HepG2 (cell line): ENCODE results near the gene ANTXR1. TPM values are rescaled to one million over a fixed set of nuclear protein-coding genes. Genes with fewer than 3 reads are reported as not detected.
A peak's percentile ranks its signal among the peaks of the same experiment; 100 is the strongest.

Source experiments
- ERF ChIP-seq: IDR thresholded peaks from 2 replicates; pipeline ENCODE4 v1.6.1; 2018; ENCODE audit warnings: missing biosample characterization, missing genetic modification reagents
- FOXO1 ChIP-seq: sonication (generic); formaldehyde crosslinking; IDR thresholded peaks from 2 replicates; pipeline ENCODE4 v1.4.0; 2020; ENCODE audit warnings: missing genetic modification reagents
- NCOR1 ChIP-seq: fragments of 200-600 bp; sonication (generic); IDR thresholded peaks from 2 replicates; pipeline ENCODE4 v1.7.0; 2017; ENCODE audit warnings: antibody characterized with exemption, low read length, borderline replicate concordance
- POLR2AphosphoS2 ChIP-seq: IDR thresholded peaks from 2 replicates; pipeline ENCODE4 v1.6.1; 2011; ENCODE audit warnings: low read depth, low read length, improper control_type of control experiment
- ZBED4 ChIP-seq: sonication (generic); formaldehyde crosslinking; IDR thresholded peaks from 2 replicates; pipeline ENCODE4 v1.4.0; 2020; ENCODE audit warnings: missing genetic modification reagents, borderline replicate concordance
- ZNF576 ChIP-seq: sonication (generic); formaldehyde crosslinking; IDR thresholded peaks from 2 replicates; pipeline ENCODE4 v1.4.0; 2020; ENCODE audit warnings: mild to moderate bottlenecking, missing genetic modification reagents
- ZNF788 ChIP-seq: sonication (generic); formaldehyde crosslinking; IDR thresholded peaks from 2 replicates; pipeline ENCODE4 v1.5.0; 2020; ENCODE audit warnings: mild to moderate bottlenecking, missing genetic modification reagents, borderline replicate concordance
- ZNF879 ChIP-seq: sonication (generic); formaldehyde crosslinking; IDR thresholded peaks from 2 replicates; pipeline ENCODE4 v1.8.1; 2023; ENCODE audit warnings: missing genetic modification reagents
- polyA plus RNA-seq, 8 experiments: library from polyadenylated mRNA; depleted of rRNA in 3 of 8; stranded (reverse) in 7 of 8; unstranded in 1 of 8; fragments of >200 nt; fragmentation: Illumina TruSeq in 4 of 8; extraction: Trizol in 4 of 8; gene quantifications; 2 replicates each; pipeline versions ENCODE4 v1.2.1 to v1.2.3, GENCODE V29; 2011 to 2016; ENCODE audit warnings: low read depth in 4 of 8, missing spikeins in 1 of 8, mixed read lengths in 1 of 8; ENCODE audit not compliant: insufficient read depth in 1 of 8
- total RNA-seq, 5 experiments: library from RNA; depleted of rRNA; stranded (reverse); fragments of >200 nt; fragmentation: Illumina TruSeq; extraction: Trizol; gene quantifications; 2 replicates each; pipeline ENCODE4 v1.2.3, GENCODE V29; 2016; ENCODE audit warnings: low read depth in 1 of 5
- TF ChIP-seq, protein P1 (sequence below): sonication (generic); formaldehyde crosslinking; IDR thresholded peaks from 2 replicates; pipeline ENCODE4 v1.4.0; 2020; ENCODE audit warnings: mild to moderate bottlenecking, missing genetic modification reagents
- TF ChIP-seq, protein P2 (sequence below): sonication (generic); formaldehyde crosslinking; IDR thresholded peaks from 2 replicates; pipeline ENCODE4 v1.5.1; 2020; ENCODE audit warnings: missing genetic modification reagents, mild to moderate bottlenecking, borderline replicate concordance
- TF ChIP-seq, protein P3 (sequence below): sonication (generic); formaldehyde crosslinking; IDR thresholded peaks from 2 replicates; pipeline ENCODE4 v1.5.0; 2020; ENCODE audit warnings: mild to moderate bottlenecking, missing genetic modification reagents, moderate library complexity
- TF ChIP-seq, protein P4 (sequence below): sonication (generic); formaldehyde crosslinking; IDR thresholded peaks from 2 replicates; pipeline ENCODE4 v1.4.0; 2020; ENCODE audit warnings: missing genetic modification reagents

Gene ANTXR1
- total and polyA plus RNA-seq, 2 of the 13 experiments (the other 11 are each of a cell fraction or from before 2014, with no cell fraction given) = 4.5 to 12.7 TPM

- TF ChIP-seq ZBED4 (CRISPR knock-in tag) (peak; percentile 24; the same call in 1 of the 2 replicates), ZNF576 (CRISPR knock-in tag) (no peak), FOXO1 (CRISPR knock-in tag) (peak; percentile 28; the same call in 1 of the 2 replicates), ZNF788 (CRISPR knock-in tag) (peak; percentile 23; the same call in 1 of the 2 replicates), ZNF879 (CRISPR knock-in tag) (no peak), ERF (peak; percentile 27; the same call in 1 of the 2 replicates), POLR2AphosphoS2 (no peak), NCOR1 (no peak)
- TF ChIP-seq, protein P1, sequence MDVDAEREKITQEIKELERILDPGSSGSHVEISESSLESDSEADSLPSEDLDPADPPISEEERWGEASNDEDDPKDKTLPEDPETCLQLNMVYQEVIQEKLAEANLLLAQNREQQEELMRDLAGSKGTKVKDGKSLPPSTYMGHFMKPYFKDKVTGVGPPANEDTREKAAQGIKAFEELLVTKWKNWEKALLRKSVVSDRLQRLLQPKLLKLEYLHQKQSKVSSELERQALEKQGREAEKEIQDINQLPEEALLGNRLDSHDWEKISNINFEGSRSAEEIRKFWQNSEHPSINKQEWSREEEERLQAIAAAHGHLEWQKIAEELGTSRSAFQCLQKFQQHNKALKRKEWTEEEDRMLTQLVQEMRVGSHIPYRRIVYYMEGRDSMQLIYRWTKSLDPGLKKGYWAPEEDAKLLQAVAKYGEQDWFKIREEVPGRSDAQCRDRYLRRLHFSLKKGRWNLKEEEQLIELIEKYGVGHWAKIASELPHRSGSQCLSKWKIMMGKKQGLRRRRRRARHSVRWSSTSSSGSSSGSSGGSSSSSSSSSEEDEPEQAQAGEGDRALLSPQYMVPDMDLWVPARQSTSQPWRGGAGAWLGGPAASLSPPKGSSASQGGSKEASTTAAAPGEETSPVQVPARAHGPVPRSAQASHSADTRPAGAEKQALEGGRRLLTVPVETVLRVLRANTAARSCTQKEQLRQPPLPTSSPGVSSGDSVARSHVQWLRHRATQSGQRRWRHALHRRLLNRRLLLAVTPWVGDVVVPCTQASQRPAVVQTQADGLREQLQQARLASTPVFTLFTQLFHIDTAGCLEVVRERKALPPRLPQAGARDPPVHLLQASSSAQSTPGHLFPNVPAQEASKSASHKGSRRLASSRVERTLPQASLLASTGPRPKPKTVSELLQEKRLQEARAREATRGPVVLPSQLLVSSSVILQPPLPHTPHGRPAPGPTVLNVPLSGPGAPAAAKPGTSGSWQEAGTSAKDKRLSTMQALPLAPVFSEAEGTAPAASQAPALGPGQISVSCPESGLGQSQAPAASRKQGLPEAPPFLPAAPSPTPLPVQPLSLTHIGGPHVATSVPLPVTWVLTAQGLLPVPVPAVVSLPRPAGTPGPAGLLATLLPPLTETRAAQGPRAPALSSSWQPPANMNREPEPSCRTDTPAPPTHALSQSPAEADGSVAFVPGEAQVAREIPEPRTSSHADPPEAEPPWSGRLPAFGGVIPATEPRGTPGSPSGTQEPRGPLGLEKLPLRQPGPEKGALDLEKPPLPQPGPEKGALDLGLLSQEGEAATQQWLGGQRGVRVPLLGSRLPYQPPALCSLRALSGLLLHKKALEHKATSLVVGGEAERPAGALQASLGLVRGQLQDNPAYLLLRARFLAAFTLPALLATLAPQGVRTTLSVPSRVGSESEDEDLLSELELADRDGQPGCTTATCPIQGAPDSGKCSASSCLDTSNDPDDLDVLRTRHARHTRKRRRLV (CRISPR knock-in tag) = no peak
- TF ChIP-seq, protein P2, sequence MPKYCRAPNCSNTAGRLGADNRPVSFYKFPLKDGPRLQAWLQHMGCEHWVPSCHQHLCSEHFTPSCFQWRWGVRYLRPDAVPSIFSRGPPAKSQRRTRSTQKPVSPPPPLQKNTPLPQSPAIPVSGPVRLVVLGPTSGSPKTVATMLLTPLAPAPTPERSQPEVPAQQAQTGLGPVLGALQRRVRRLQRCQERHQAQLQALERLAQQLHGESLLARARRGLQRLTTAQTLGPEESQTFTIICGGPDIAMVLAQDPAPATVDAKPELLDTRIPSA (CRISPR knock-in tag) = no peak
- TF ChIP-seq, protein P3, sequence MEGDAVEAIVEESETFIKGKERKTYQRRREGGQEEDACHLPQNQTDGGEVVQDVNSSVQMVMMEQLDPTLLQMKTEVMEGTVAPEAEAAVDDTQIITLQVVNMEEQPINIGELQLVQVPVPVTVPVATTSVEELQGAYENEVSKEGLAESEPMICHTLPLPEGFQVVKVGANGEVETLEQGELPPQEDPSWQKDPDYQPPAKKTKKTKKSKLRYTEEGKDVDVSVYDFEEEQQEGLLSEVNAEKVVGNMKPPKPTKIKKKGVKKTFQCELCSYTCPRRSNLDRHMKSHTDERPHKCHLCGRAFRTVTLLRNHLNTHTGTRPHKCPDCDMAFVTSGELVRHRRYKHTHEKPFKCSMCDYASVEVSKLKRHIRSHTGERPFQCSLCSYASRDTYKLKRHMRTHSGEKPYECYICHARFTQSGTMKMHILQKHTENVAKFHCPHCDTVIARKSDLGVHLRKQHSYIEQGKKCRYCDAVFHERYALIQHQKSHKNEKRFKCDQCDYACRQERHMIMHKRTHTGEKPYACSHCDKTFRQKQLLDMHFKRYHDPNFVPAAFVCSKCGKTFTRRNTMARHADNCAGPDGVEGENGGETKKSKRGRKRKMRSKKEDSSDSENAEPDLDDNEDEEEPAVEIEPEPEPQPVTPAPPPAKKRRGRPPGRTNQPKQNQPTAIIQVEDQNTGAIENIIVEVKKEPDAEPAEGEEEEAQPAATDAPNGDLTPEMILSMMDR (CRISPR knock-in tag) = no peak
- TF ChIP-seq, protein P4, sequence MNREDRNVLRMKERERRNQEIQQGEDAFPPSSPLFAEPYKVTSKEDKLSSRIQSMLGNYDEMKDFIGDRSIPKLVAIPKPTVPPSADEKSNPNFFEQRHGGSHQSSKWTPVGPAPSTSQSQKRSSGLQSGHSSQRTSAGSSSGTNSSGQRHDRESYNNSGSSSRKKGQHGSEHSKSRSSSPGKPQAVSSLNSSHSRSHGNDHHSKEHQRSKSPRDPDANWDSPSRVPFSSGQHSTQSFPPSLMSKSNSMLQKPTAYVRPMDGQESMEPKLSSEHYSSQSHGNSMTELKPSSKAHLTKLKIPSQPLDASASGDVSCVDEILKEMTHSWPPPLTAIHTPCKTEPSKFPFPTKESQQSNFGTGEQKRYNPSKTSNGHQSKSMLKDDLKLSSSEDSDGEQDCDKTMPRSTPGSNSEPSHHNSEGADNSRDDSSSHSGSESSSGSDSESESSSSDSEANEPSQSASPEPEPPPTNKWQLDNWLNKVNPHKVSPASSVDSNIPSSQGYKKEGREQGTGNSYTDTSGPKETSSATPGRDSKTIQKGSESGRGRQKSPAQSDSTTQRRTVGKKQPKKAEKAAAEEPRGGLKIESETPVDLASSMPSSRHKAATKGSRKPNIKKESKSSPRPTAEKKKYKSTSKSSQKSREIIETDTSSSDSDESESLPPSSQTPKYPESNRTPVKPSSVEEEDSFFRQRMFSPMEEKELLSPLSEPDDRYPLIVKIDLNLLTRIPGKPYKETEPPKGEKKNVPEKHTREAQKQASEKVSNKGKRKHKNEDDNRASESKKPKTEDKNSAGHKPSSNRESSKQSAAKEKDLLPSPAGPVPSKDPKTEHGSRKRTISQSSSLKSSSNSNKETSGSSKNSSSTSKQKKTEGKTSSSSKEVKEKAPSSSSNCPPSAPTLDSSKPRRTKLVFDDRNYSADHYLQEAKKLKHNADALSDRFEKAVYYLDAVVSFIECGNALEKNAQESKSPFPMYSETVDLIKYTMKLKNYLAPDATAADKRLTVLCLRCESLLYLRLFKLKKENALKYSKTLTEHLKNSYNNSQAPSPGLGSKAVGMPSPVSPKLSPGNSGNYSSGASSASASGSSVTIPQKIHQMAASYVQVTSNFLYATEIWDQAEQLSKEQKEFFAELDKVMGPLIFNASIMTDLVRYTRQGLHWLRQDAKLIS = no peak
These were observed 164.2 kb downstream of the ANTXR1 start (continued) for GRCh38 chr2:69177063-69177771.
